Left lung (tissue), 10 donors: ENCODE measurements around the gene GRPEL2. TPM values are rescaled to one million over a fixed set of nuclear protein-coding genes. Genes with fewer than 3 reads are reported as not detected.

Experiments used
- ATAC-seq: fragments of 200-7000 bp; cut with Tn5 transposase; one replicate; pipeline ENCODE4 v1.9.1; 2020; ENCODE audit warnings: moderate library complexity
- DNase-seq, 4 donors: peaks; one replicate each; pipeline ENCODE4 v3.0.0-alpha.2; 2013 to 2020
- H3K27ac ChIP-seq, 2 donors: fragments of 200-600 bp; sonication (generic) in 1 of 2; one replicate each; pipeline versions ENCODE4 v1.5.0 to v1.8.0; 2020 to 2021
- H3K27me3 ChIP-seq, 2 donors: fragments of 200-600 bp; sonication (generic) in 1 of 2; one replicate each; pipeline versions ENCODE4 v1.5.0 to v1.8.0; 2020 to 2021
- H3K36me3 ChIP-seq, 2 donors: fragments of 200-600 bp; sonication (generic) in 1 of 2; one replicate each; pipeline versions ENCODE4 v1.5.0 to v1.8.0; 2020 to 2021
- H3K4me1 ChIP-seq, 2 donors: fragments of 200-600 bp; one replicate each; pipeline ENCODE4 v1.8.0; 2021
- H3K4me3 ChIP-seq, 2 donors: fragments of 200-600 bp; sonication (generic) in 1 of 2; one replicate each; pipeline versions ENCODE4 v1.5.0 to v1.8.0; 2020 to 2021; ENCODE audit warnings: mild to moderate bottlenecking in 1 of 2
- H3K9me3 ChIP-seq, 2 donors: fragments of 200-600 bp; sonication (generic) in 1 of 2; one replicate each; pipeline versions ENCODE4 v1.5.0 to v1.8.0; 2020 to 2021
- intact Hi-C, 2 donors: fragments of 100-400 bp; cut with DNase I; formaldehyde crosslinking; loops; one replicate each; pipeline versions ENCODE4 v1.11.2 to v1.14.2; 2022
- polyA plus RNA-seq, 6 donors: library from polyadenylated mRNA; unstranded; fragments of 120-200 nt; gene quantifications; one replicate each; pipeline ENCODE4 v1.2.1, GENCODE V29; 2013; ENCODE audit not compliant: insufficient read length in 6 of 6
- total RNA-seq, 2 donors: library from RNA; stranded (reverse); fragmentation: NEBNext Ultra II Directional; extraction: Animal tissue kit (Norgen Biotek cat#: 25700); gene quantifications; one replicate each; pipeline ENCODE4 v1.2.1, GENCODE V29; 2021
- TF ChIP-seq, protein P1 (sequence below), 2 donors: fragments of 200-600 bp; sonication (generic) in 1 of 2; IDR thresholded peaks; one replicate each; pipeline versions ENCODE4 v1.5.0 to v1.8.0; 2021; ENCODE audit warnings: antibody characterized with exemption in 2 of 2
- donor health status: DM: no; HTN: yes; CAD: no.
- donor health status: DM: no; HTN: no; CAD: no.

The GRPEL2 gene
- total and polyA plus RNA-seq, 8 donors, result 12.3 to 25.1 (median 24.2) TPM

- intact Hi-C loops, result no loop called here
- Histone ChIP-seq H3K36me3 (peaks cover 0 to 70% of the 10 kb centered on the region in 2 donors), H3K9me3 (no peaks in the 10 kb centered on the region), H3K4me3 (no peak overlapping the region), H3K27ac (no peak overlapping the region), H3K27me3 (no peaks in the 10 kb centered on the region), H3K4me1 (peaks cover 3 to 19% of the 10 kb centered on the region in 2 donors)
- DNase-seq (no peak), ATAC-seq (no peak)
- TF ChIP-seq, protein P1, sequence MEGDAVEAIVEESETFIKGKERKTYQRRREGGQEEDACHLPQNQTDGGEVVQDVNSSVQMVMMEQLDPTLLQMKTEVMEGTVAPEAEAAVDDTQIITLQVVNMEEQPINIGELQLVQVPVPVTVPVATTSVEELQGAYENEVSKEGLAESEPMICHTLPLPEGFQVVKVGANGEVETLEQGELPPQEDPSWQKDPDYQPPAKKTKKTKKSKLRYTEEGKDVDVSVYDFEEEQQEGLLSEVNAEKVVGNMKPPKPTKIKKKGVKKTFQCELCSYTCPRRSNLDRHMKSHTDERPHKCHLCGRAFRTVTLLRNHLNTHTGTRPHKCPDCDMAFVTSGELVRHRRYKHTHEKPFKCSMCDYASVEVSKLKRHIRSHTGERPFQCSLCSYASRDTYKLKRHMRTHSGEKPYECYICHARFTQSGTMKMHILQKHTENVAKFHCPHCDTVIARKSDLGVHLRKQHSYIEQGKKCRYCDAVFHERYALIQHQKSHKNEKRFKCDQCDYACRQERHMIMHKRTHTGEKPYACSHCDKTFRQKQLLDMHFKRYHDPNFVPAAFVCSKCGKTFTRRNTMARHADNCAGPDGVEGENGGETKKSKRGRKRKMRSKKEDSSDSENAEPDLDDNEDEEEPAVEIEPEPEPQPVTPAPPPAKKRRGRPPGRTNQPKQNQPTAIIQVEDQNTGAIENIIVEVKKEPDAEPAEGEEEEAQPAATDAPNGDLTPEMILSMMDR (IDR thresholded peaks at IDR 0.05), result no peak
Observed at GRCh38 chr5:149353911-149354310, 8.6 kb downstream of the GRPEL2 start.

- H3K36me3 ChIP-seq, result peaks cover 0 to 53% of the 10 kb centered on the region in 2 donors
- H3K9me3 ChIP-seq, result no peaks in the 10 kb centered on the region
- intact Hi-C loops, result no loop called here
- H3K4me3 ChIP-seq, result no peak overlapping the region
- TF ChIP-seq, protein P1 (IDR thresholded peaks at IDR 0.05), result no peak
- ATAC-seq (no peak), DNase-seq (no peak)
- no peaks in the 10 kb centered on the region for H3K27me3 ChIP-seq
- H3K4me1 ChIP-seq, result peaks cover 3 to 31% of the 10 kb centered on the region in 2 donors
- H3K27ac ChIP-seq, result no peak overlapping the region
Observed at GRCh38 chr5:149355688-149356087, 10.4 kb downstream of the GRPEL2 start.

- ATAC-seq (no peak), DNase-seq (no peak)
- intact Hi-C loops, result no loop called here
- Histone ChIP-seq H3K4me3 (no peak overlapping the region), H3K4me1 (peaks cover 3 to 32% of the 10 kb centered on the region in 2 donors), H3K27ac (no peak overlapping the region), H3K27me3 (no peaks in the 10 kb centered on the region), H3K9me3 (no peaks in the 10 kb centered on the region), H3K36me3 (peaks cover 0 to 45% of the 10 kb centered on the region in 2 donors)
- TF ChIP-seq, protein P1 (IDR thresholded peaks at IDR 0.05), result no peak
Observed at GRCh38 chr5:149356391-149356790, 11.1 kb downstream of the GRPEL2 start.

- Histone ChIP-seq H3K4me3 (peak within 1 kb of the TSS; percentile 73 to 77), H3K4me1 (peaks cover 3 to 32% of the 10 kb centered on the region in 2 donors), H3K27me3 (no peaks in the 10 kb centered on the region), H3K9me3 (no peaks in the 10 kb centered on the region), H3K27ac (peak within 1 kb of the TSS; percentile 2 to 80), H3K36me3 (peaks cover 0 to 33% of the 10 kb centered on the region in 2 donors)
- intact Hi-C loops, result no loop called here
- peak; percentile 84 to 99 (median 96) for DNase-seq
- TF ChIP-seq, protein P1 (IDR thresholded peaks at IDR 0.05), result no peak
- ATAC-seq, result peak; percentile 100
Observed at GRCh38 chr5:149357370-149358293, 12.3 kb downstream of the GRPEL2 start, which contains the start of gene PCYOX1L. Gene PCYOX1L (plus strand): TSS chr5:149358046. CDS start chr5:149358069, 23 bp downstream.

DNA sequence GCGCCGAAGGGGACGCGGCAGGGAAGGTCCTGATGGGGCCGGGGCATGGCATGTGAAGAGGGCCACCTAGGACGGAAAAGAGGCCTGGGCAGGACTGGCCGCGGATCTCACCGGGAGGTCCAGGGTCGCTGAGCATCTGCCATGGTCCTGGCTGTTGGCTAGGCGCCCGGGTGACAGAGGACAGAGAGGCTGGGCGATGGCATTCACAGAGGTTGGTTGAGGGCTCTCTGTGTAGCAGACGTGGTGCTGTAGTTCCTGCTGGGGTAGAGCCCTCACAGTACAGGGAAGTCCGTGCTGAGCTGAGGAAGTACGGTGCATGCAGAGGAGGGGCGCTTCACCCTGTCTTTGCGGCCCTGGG, 13.0 kb downstream of the GRPEL2 start:
- H3K9me3 ChIP-seq, result no peaks in the 10 kb centered on the region
- H3K36me3 ChIP-seq, result peaks cover 0 to 27% of the 10 kb centered on the region in 2 donors
- ATAC-seq (peak; percentile 52), DNase-seq (peak in 2 of 4 donors; percentile 56 to 82)
- peak overlapping the region; percentile 2 to 80 for H3K27ac ChIP-seq
- H3K4me1 ChIP-seq, result peaks cover 3 to 32% of the 10 kb centered on the region in 2 donors
- H3K4me3 ChIP-seq, result peak overlapping the region; percentile 73 to 77
- intact Hi-C loops, result no loop called here
- TF ChIP-seq, protein P1 (IDR thresholded peaks at IDR 0.05), result no peak
- H3K27me3 ChIP-seq, result no peaks in the 10 kb centered on the region
